ENCODE measurements around the gene TSC2. TPM values are rescaled to one million over a fixed set of nuclear protein-coding genes. Genes with fewer than 3 reads are reported as not detected.
"Not testable (repeated sequence)": the region's sequence is repeated elsewhere in the genome, so short reads cannot be mapped to it uniquely, and the experiment has no call there.

Gene TSC2
- total RNA-seq, 1 experiment from 2014 or later, result 47.7 TPM

GRCh38 chr16:2121853-2122252 lies 74.1 kb downstream of the TSC2 start:
- DNase-seq (ENCODE audit: low spot score), result no peak

GRCh38 chr16:2122429-2122828 lies 74.6 kb downstream of the TSC2 start:
- DNase-seq (ENCODE audit: low spot score), result no peak

- DNase-seq (ENCODE audit: low spot score), result not testable (repeated sequence)
Measured at GRCh38 chr16:2122934-2123683, 75.3 kb downstream of the TSC2 start.

GRCh38 chr16:2123706-2124376 lies 76.1 kb downstream of the TSC2 start:
- DNase-seq (ENCODE audit: low spot score), result not testable (repeated sequence)

GRCh38 chr16:2124377-2124693 lies 76.5 kb downstream of the TSC2 start:
- DNase-seq (ENCODE audit: low spot score), result not testable (repeated sequence)

GRCh38 chr16:2124694-2125444 lies 77.1 kb downstream of the TSC2 start:
- peak; percentile 84 for DNase-seq (ENCODE audit: low spot score)

GRCh38 chr16:2125609-2126008 lies 77.8 kb downstream of the TSC2 start:
- not testable (repeated sequence) for DNase-seq (ENCODE audit: low spot score)

GRCh38 chr16:2126161-2126743 lies 78.5 kb downstream of the TSC2 start:
- not testable (repeated sequence) for DNase-seq (ENCODE audit: low spot score)

GRCh38 chr16:2126928-2127556 lies 79.3 kb downstream of the TSC2 start:
- DNase-seq (ENCODE audit: low spot score), result not testable (repeated sequence)

- DNase-seq (ENCODE audit: low spot score), result peak; percentile 55
Measured at GRCh38 chr16:2127630-2128280, 80.0 kb downstream of the TSC2 start.

- peak; percentile 76 for DNase-seq (ENCODE audit: low spot score)
Measured at GRCh38 chr16:2129251-2129650, 81.5 kb downstream of the TSC2 start.

GRCh38 chr16:2129890-2130447 lies 82.2 kb downstream of the TSC2 start:
- DNase-seq (ENCODE audit: low spot score), result not testable (repeated sequence)

GRCh38 chr16:2133797-2134196 lies 86.0 kb downstream of the TSC2 start:
- not testable (repeated sequence) for DNase-seq (ENCODE audit: low spot score)

- DNase-seq (ENCODE audit: low spot score), result not testable (repeated sequence)
Measured at GRCh38 chr16:2135071-2135470, 87.3 kb downstream of the TSC2 start.

GRCh38 chr16:2135770-2136490 lies 88.1 kb downstream of the TSC2 start, which contains the start of gene PKD1:
Gene PKD1 (minus strand): TSS chr16:2135898. CDS start chr16:2135689, 209 bp downstream.
- peak; percentile 84 for DNase-seq (ENCODE audit: low spot score)

Other genes with a start within 250 kb of the TSC2 start
- gene HAGH, start 221.2 kb upstream of the TSC2 start, total RNA-seq (2014; rRNA removed; shearing (Covaris generic)), result 85.2 and 163 TPM in 2 replicates
- 77.1 and 89.7 TPM in 2 replicates for gene FAHD1, start 220.8 kb upstream of the TSC2 start, total RNA-seq (2014; rRNA removed; shearing (Covaris generic))
- 0.38 TPM in 1 of 2 replicates, not detected in the other for gene MEIOB, start 175.8 kb upstream of the TSC2 start, total RNA-seq (2014; rRNA removed; shearing (Covaris generic))
- not detected in 2 replicates for gene HS3ST6, start 129.6 kb upstream of the TSC2 start, total RNA-seq (2014; rRNA removed; shearing (Covaris generic))
- gene MSRB1, start 104.8 kb upstream of the TSC2 start, total RNA-seq (2014; rRNA removed; shearing (Covaris generic)), result 15.6 and 22.5 TPM in 2 replicates
- 0.67 TPM in 1 of 2 replicates, not detected in the other for gene RPL3L, start 93.3 kb upstream of the TSC2 start, total RNA-seq (2014; rRNA removed; shearing (Covaris generic))
- gene NDUFB10, start 88.4 kb upstream of the TSC2 start, total RNA-seq (2014; rRNA removed; shearing (Covaris generic)), result 367 and 415 TPM in 2 replicates
- 1,909 and 2,123 TPM in 2 replicates for gene RPS2, start 83.2 kb upstream of the TSC2 start, total RNA-seq (2014; rRNA removed; shearing (Covaris generic))
- 0.17 TPM in 1 of 2 replicates, not detected in the other for gene RNF151, start 81.1 kb upstream of the TSC2 start, total RNA-seq (2014; rRNA removed; shearing (Covaris generic))
- 73.6 and 82.8 TPM in 2 replicates for gene TBL3, start 75.9 kb upstream of the TSC2 start, total RNA-seq (2014; rRNA removed; shearing (Covaris generic))
- 0.19 TPM in 1 of 2 replicates, not detected in the other for gene NOXO1, start 66.5 kb upstream of the TSC2 start, total RNA-seq (2014; rRNA removed; shearing (Covaris generic))
- 24.1 and 36.1 TPM in 2 replicates for gene GFER, start 63.8 kb upstream of the TSC2 start, total RNA-seq (2014; rRNA removed; shearing (Covaris generic))
- gene SYNGR3, start 58.0 kb upstream of the TSC2 start, total RNA-seq (2014; rRNA removed; shearing (Covaris generic)), result 21.8 and 29.3 TPM in 2 replicates
- gene ZNF598, start 38.2 kb upstream of the TSC2 start, total RNA-seq (2014; rRNA removed; shearing (Covaris generic)), result 23.5 and 26.9 TPM in 2 replicates
- 0.14 TPM in 1 of 2 replicates, not detected in the other for gene NPW, start 28.2 kb upstream of the TSC2 start, total RNA-seq (2014; rRNA removed; shearing (Covaris generic))
- 124 and 154 TPM in 2 replicates for gene NHERF2, start 21.1 kb upstream of the TSC2 start, total RNA-seq (2014; rRNA removed; shearing (Covaris generic))
- 67.8 and 77.4 TPM in 2 replicates for gene NTHL1, start 151 bp upstream of the TSC2 start, total RNA-seq (2014; rRNA removed; shearing (Covaris generic))
- 46.4 and 71.1 TPM in 2 replicates for gene PKD1, start 87.9 kb downstream of the TSC2 start, total RNA-seq (2014; rRNA removed; shearing (Covaris generic))
- not detected in 2 replicates for gene RAB26, start 100.6 kb downstream of the TSC2 start, total RNA-seq (2014; rRNA removed; shearing (Covaris generic))
- 97.7 and 107 TPM in 2 replicates for gene TRAF7, start 107.8 kb downstream of the TSC2 start, total RNA-seq (2014; rRNA removed; shearing (Covaris generic))
- gene CASKIN1, start 148.6 kb downstream of the TSC2 start, total RNA-seq (2014; rRNA removed; shearing (Covaris generic)), result 0.46 and 1.5 TPM in 2 replicates
- 43.2 and 64.5 TPM in 2 replicates for gene MLST8, start 157.5 kb downstream of the TSC2 start, total RNA-seq (2014; rRNA removed; shearing (Covaris generic))
- 7.0 and 7.5 TPM in 2 replicates for gene BRICD5, start 162.9 kb downstream of the TSC2 start, total RNA-seq (2014; rRNA removed; shearing (Covaris generic))
- 35.4 and 43.4 TPM in 2 replicates for gene PGP, start 166.9 kb downstream of the TSC2 start, total RNA-seq (2014; rRNA removed; shearing (Covaris generic))
- gene E4F1, start 175.6 kb downstream of the TSC2 start, total RNA-seq (2014; rRNA removed; shearing (Covaris generic)), result 27.0 and 29.9 TPM in 2 replicates
- gene DNASE1L2, start 188.5 kb downstream of the TSC2 start, total RNA-seq (2014; rRNA removed; shearing (Covaris generic)), result 2.5 and 3.8 TPM in 2 replicates
- 50.6 and 73.8 TPM in 2 replicates for gene ECI1, start 203.6 kb downstream of the TSC2 start, total RNA-seq (2014; rRNA removed; shearing (Covaris generic))
- gene RNPS1, start 220.1 kb downstream of the TSC2 start, total RNA-seq (2014; rRNA removed; shearing (Covaris generic)), result 226 and 239 TPM in 2 replicates

All from A172 (cell line).